Sigmoid colon (tissue), 7 donors: ENCODE data around the gene ADAMTS2. TPM values are rescaled to one million over a fixed set of nuclear protein-coding genes. Genes with fewer than 3 reads are reported as not detected.
A peak's percentile ranks its signal among the peaks of the same experiment; 100 is the strongest.

ENCODE experiments used
- DNase-seq: peaks from one replicate; pipeline ENCODE4 v3.0.0-alpha.2; 2019
- H3K27ac ChIP-seq, 4 donors: fragments of 200-600 bp; sonication (generic); one replicate each; pipeline ENCODE4 v1.5.1; 2016 to 2019; ENCODE audit warnings: mild to moderate bottlenecking in 1 of 4
- H3K27me3 ChIP-seq, 3 donors: fragments of 200-600 bp; sonication (generic); one replicate each; pipeline ENCODE4 v1.5.1; 2019; ENCODE audit warnings: mild to moderate bottlenecking in 1 of 3
- H3K36me3 ChIP-seq, 4 donors: fragments of 200-600 bp; sonication (generic); one replicate each; pipeline ENCODE4 v1.5.1; 2016 to 2019
- H3K4me1 ChIP-seq, 4 donors: fragments of 200-600 bp; sonication (generic); one replicate each; pipeline ENCODE4 v1.5.1; 2017 to 2019
- H3K4me3 ChIP-seq, 4 donors: fragments of 200-600 bp; sonication (generic); one replicate each; pipeline ENCODE4 v1.5.1; 2017 to 2019; ENCODE audit warnings: mild to moderate bottlenecking in 2 of 4, moderate library complexity in 1 of 4
- H3K9me3 ChIP-seq, 4 donors: fragments of 200-600 bp in 3 of 4; sonication (generic) in 3 of 4; one replicate each; pipeline versions ENCODE4 v1.5.1 to v1.6.1; 2013 to 2019
- CTCF ChIP-seq, 4 experiments: fragments of 450-650 bp in 3 of 4; fragments of 200-600 bp in 1 of 4; IDR thresholded peaks; one replicate each; pipeline ENCODE4 v1.5.1; 2016 to 2019; ENCODE audit warnings: antibody characterized with exemption in 4 of 4, mild to moderate bottlenecking in 3 of 4, moderate library complexity in 2 of 4
- EP300 ChIP-seq, 4 donors: sonication (generic); formaldehyde crosslinking; IDR thresholded peaks; one replicate each; pipeline ENCODE4 v1.6.1; 2017; ENCODE audit warnings: antibody characterized with exemption in 4 of 4
- POLR2A ChIP-seq, 2 donors: fragments of 450-650 bp; IDR thresholded peaks; one replicate each; pipeline ENCODE4 v1.6.1; 2016; ENCODE audit warnings: antibody characterized with exemption in 2 of 2, mild to moderate bottlenecking in 2 of 2, moderate library complexity in 2 of 2
- POLR2AphosphoS5 ChIP-seq, 4 donors: sonication (generic); formaldehyde crosslinking; IDR thresholded peaks; one replicate each; pipeline ENCODE4 v1.6.1; 2017; ENCODE audit warnings: antibody characterized with exemption in 4 of 4
- WGBS, 2 donors: extraction: QIAGEN DNeasy Blood & Tissue Kit; methylation state at CpG; one replicate each; pipeline ENCODE4 v1.1.7; 2013; 5-methylcytosine and 5-hydroxymethylcytosine counted together
- intact Hi-C: fragments of 100-400 bp; cut with DNase I; formaldehyde crosslinking; loops from one replicate; pipeline ENCODE4 v1.15.1; 2023
- polyA plus RNA-seq, 3 donors: library from polyadenylated mRNA; stranded (reverse); fragments of 200-250 nt; gene quantifications; one replicate each; pipeline ENCODE4 v1.2.3, GENCODE V29; 2013
- total RNA-seq, 4 donors: library from RNA; depleted of rRNA; stranded (reverse); fragments of >200 nt; gene quantifications; one replicate each; pipeline ENCODE4 v1.1.0, GENCODE V29; 2016
- donor health status: healthy with polysubstance abuse.
- donor health status: Bipolar disorder and iron deficiency.
- donor health status: healthy.

Gene ADAMTS2
- total and polyA plus RNA-seq, 7 donors = 0.69 to 33.2 (median 9.2) TPM

GRCh38 chr5:179369530-179369884 lies 24.2 kb upstream of the ADAMTS2 start:
- no peaks in the 10 kb centered on the region for H3K36me3 ChIP-seq
- no peak for TF ChIP-seq POLR2AphosphoS5 (IDR thresholded peaks at IDR 0.05)
- TF ChIP-seq CTCF (IDR thresholded peaks at IDR 0.05) = no peak
- no peak for TF ChIP-seq EP300 (IDR thresholded peaks at IDR 0.05)
- no peak for TF ChIP-seq POLR2A (IDR thresholded peaks at IDR 0.05)
- WGBS, 2 donors = 56 to 64% methylated on average over 6 of the region's 6 CpGs
- no peak for DNase-seq
- H3K27ac ChIP-seq = no peak overlapping the region
- intact Hi-C loops = no loop called here
- no peaks in the 10 kb centered on the region for H3K4me1 ChIP-seq
- H3K27me3 ChIP-seq = no peaks in the 10 kb centered on the region
- no peak overlapping the region for H3K4me3 ChIP-seq
- no peaks in the 10 kb centered on the region for H3K9me3 ChIP-seq

- H3K36me3 ChIP-seq = no peaks in the 10 kb centered on the region
- DNase-seq = peak; percentile 59
- TF ChIP-seq POLR2AphosphoS5 (IDR thresholded peaks at IDR 0.05) = no peak
- no peak for TF ChIP-seq POLR2A (IDR thresholded peaks at IDR 0.05)
- no peak for TF ChIP-seq CTCF (IDR thresholded peaks at IDR 0.05)
- no peak for TF ChIP-seq EP300 (IDR thresholded peaks at IDR 0.05)
- intact Hi-C loops = no loop called here
- no peak overlapping the region for H3K27ac ChIP-seq
- H3K9me3 ChIP-seq = no peaks in the 10 kb centered on the region
- no peaks in the 10 kb centered on the region for H3K4me1 ChIP-seq
- 82 to 88% methylated on average over 17 of the region's 17 CpGs for WGBS, 2 donors
- H3K4me3 ChIP-seq = no peak overlapping the region
- no peaks in the 10 kb centered on the region for H3K27me3 ChIP-seq
Measured at GRCh38 chr5:179368806-179369529, 23.7 kb upstream of the ADAMTS2 start.

- H3K27me3 ChIP-seq = no peaks in the 10 kb centered on the region
- TF ChIP-seq EP300 (IDR thresholded peaks at IDR 0.05) (no peak), POLR2AphosphoS5 (IDR thresholded peaks at IDR 0.05) (no peak), POLR2A (IDR thresholded peaks at IDR 0.05) (no peak), CTCF (IDR thresholded peaks at IDR 0.05) (no peak)
- no peak overlapping the region for H3K27ac ChIP-seq
- intact Hi-C loops = no loop called here
- H3K4me1 ChIP-seq = no peaks in the 10 kb centered on the region
- H3K36me3 ChIP-seq = no peaks in the 10 kb centered on the region
- H3K9me3 ChIP-seq = no peaks in the 10 kb centered on the region
- 78 to 85% methylated on average over 18 of the region's 18 CpGs for WGBS, 2 donors
- no peak overlapping the region for H3K4me3 ChIP-seq
- DNase-seq = peak; percentile 49
Measured at GRCh38 chr5:179368126-179368805, 23.0 kb upstream of the ADAMTS2 start.

GRCh38 chr5:179367491-179367890 lies 22.2 kb upstream of the ADAMTS2 start:
- DNase-seq = no peak
- H3K9me3 ChIP-seq = no peaks in the 10 kb centered on the region
- no peaks in the 10 kb centered on the region for H3K36me3 ChIP-seq
- H3K4me3 ChIP-seq = no peak overlapping the region
- WGBS, 2 donors = 84 to 89% methylated on average over 12 of the region's 12 CpGs
- no peak for TF ChIP-seq EP300 (IDR thresholded peaks at IDR 0.05)
- no peak for TF ChIP-seq CTCF (IDR thresholded peaks at IDR 0.05)
- TF ChIP-seq POLR2A (IDR thresholded peaks at IDR 0.05) = no peak
- no peak for TF ChIP-seq POLR2AphosphoS5 (IDR thresholded peaks at IDR 0.05)
- intact Hi-C loops = no loop called here
- H3K27me3 ChIP-seq = peaks cover 0 to 3% (median 0%) of the 10 kb centered on the region in 3 donors
- no peak overlapping the region for H3K27ac ChIP-seq
- H3K4me1 ChIP-seq = no peaks in the 10 kb centered on the region
